Kidney tubule cell (primary cell): ENCODE measurements around the gene PCDH9.

Experiments
- DNase-seq: peaks from one replicate; pipeline ENCODE4 v3.0.0-alpha.2; 2018; ENCODE audit warnings: low spot score

PCDH9 gene, protein sequence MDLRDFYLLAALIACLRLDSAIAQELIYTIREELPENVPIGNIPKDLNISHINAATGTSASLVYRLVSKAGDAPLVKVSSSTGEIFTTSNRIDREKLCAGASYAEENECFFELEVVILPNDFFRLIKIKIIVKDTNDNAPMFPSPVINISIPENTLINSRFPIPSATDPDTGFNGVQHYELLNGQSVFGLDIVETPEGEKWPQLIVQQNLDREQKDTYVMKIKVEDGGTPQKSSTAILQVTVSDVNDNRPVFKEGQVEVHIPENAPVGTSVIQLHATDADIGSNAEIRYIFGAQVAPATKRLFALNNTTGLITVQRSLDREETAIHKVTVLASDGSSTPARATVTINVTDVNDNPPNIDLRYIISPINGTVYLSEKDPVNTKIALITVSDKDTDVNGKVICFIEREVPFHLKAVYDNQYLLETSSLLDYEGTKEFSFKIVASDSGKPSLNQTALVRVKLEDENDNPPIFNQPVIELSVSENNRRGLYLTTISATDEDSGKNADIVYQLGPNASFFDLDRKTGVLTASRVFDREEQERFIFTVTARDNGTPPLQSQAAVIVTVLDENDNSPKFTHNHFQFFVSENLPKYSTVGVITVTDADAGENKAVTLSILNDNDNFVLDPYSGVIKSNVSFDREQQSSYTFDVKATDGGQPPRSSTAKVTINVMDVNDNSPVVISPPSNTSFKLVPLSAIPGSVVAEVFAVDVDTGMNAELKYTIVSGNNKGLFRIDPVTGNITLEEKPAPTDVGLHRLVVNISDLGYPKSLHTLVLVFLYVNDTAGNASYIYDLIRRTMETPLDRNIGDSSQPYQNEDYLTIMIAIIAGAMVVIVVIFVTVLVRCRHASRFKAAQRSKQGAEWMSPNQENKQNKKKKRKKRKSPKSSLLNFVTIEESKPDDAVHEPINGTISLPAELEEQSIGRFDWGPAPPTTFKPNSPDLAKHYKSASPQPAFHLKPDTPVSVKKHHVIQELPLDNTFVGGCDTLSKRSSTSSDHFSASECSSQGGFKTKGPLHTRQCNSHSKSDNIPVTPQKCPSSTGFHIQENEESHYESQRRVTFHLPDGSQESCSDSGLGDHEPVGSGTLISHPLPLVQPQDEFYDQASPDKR (N-terminal part only)

DNA sequence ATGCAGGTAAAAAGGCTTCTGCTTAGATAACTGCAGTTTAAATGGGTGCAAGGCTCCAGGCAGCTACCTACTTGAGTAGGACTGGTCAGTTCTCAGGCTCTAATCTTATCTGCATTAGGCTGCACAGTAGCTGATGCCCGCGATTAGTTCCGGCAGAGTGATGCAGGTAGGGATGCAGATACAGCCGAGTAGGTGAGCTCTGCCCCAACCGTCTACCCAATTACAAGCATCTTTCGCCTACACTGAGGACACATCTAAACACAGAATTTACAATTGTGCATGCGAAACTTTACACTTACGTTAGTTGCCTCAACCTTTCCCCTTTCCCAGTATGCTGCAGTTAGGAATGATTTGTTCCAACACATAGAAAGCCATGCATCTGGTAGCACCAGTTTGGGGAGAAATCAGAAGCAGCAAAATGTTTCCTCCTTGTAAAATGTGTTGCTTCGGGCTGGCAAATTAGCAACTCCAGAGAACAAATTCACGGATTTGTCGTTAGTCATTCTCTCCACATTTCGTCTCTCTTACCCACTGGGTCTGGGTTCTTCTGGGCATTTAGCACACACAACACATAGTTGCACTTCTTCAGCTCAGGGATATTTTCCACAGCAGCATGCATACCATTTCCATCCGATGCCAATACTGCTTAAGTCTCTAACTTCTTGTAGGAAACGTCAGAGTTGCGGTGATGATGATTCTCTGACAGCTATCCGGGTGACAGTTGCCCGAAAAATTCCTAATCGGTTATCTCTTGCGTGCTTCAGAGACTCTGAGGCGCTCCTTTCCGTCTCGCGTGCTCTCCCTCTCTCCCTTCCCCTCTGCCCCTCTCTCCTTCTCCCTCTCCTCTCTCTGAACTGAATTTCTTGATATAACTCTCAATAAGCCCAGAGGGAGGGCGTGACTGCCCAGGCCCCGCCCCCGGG lies at the start of gene PCDH9:
TSS of gene PCDH9 (minus strand) at position 856 of the 923 bp plus-strand sequence. CDS start 1,896 bp downstream, outside the sequence.
- peak; percentile 4 for DNase-seq

DNA sequence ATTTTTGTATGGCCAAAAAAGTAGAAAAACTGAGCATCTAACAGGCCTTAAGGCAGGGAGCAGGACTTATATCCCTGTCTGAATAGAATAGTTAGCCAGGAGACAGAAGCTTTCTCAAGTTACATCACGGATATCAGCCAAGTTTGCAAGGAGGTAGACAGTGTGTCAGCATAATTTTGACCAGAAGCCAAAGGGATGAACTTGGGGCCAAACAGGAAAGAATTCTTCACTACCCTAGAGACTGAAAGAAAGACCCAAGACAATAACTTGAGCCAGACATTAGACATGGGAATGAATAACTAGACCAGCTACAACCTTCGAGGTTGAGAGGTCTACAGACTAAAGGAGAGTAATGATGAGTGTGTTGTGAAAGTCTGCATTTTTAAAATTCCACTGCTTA lies 48.1 kb upstream of the PCDH9 start:
- DNase-seq = peak; percentile 79

DNA sequence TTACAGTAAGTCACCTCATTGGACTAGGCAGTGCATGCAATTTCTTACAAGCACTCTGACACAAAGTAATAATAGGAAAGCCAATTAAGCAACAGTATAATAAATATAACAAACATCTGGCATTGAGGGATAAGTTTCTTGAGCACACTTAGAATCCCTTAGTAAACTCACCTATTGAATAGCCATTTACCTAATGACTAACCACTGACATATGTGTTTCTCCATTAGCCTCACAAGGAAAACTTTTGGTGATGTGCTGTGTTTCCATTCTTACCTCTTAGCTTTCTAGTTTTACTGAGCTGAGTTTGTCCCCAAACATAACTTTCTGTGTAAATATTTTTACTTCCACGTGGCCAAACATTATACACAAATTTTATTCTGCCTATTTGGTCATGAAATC lies 47.4 kb upstream of the PCDH9 start:
- peak; percentile 13 for DNase-seq

DNA sequence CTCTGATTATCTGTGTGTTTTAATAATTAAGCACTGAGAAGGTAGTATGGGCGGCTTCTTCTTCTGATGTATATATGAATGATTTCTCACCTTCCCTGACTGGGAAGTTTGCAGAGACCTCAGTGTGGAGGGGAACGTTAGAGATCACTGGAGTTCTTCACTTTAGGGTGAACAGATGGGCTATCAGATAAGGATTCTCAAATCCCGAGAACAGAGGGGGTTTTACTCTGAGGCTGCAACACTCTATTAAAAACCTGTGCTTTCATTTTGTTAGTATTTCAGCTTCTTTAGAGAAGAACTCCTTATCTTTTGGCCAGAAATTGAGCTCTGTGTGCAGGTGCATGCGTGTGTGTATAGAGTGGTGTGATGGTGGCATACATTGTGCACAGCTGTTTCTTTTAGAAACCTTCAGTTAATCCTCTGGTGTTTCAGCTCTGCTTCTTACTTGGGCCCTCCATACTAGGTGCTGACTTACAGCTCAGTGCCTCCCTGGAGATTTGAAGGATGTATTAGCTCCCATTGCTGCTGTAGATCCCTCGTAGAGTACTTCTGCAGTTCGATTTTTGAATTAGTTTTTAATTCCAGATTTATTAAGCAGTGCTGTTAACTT lies 45.3 kb upstream of the PCDH9 start:
- DNase-seq = no peak

DNA sequence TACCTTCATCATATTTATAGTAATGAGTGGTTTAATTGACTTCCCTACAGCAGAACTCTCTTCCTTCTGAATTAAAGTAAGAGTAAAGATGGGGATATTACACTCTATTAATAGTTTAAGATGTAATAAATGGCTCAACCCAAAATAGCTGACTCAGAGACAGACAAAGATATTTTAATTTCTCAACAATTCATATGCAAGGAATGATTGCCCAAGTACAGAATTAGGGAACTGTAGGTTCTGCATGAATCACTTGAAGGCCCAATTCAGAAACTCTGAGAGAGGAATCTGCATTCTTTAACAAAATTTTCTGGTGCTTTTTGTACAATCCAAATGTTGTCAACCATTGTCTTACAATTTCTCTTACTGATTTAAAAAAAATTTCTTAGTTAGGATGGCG lies 42.9 kb upstream of the PCDH9 start:
- DNase-seq = no peak

DNA sequence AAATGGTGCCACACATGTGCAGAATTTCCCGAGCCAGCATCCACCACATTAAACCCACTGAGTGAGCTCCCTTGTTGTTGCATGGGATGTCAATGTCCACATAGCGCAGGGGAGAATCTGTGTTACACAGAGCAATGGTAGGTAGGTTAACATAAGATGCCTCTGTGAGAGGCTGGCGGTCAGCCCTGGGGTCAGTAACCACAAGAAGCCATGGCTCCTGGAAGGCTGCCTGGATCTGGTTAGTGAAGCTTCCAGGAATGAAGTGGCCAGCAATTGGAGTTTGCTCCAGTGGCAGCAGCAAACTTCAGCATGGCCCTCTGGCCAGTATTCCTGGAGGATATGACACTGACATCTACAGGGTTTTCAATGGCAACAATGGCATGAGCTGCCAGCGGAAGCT lies 37.0 kb upstream of the PCDH9 start:
- no peak for DNase-seq

DNA sequence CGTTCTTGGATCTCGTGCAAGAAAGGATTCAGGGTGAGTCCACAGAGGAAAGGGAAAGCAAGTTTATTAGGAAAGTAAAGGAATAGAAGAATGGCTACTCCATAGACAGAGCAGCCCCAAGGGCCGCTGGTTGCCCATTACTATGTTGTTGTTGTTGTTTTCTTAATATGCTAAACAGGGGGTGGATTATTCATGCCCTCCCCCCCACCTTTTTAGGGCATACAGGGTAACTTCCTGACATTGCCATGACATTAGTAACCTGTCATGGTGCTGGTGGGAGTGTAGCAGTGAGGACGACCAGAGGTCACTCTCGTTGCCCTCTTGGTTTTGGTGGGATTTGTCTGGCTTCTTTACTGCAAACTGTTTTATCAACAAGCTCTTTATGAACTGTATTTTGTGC lies 29.1 kb upstream of the PCDH9 start:
- DNase-seq = no peak

DNA sequence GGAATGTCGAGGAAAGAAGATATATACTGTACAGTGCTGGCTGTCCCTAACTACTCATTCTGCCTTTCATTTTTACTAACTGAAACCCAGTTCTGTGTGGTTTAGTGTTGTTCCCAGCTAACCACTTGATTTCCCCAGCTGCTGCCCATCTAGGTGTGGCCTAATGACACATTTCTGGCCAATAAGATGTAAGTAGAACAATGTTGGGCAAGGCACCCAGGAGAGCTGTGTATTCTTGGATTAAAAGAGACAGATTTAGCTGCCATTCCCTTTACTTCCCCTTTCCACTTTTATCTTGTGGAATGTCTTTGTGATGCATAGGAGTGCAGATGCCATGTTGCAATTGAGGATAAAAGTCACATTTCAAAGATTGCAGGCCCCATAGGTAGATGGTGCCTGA lies 28.3 kb upstream of the PCDH9 start:
- DNase-seq = no peak

DNA sequence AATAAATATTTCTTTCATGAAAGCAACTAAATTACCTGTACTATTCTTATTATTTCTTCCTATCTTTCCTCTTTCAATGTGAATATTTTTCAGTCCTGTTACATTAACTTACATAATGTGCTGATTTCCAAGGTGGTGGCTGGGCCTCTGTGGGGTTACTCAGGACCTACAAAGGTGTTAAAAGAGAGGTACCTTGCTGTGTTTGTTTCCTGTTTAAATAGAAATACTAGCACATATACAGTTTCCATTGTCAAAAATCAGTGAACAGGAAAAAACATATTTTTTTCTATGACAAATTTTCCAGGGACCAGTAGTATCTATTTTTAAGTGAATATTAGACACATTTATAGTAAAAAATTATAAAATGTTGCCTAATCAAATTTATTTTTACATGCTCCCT lies 8.7 kb upstream of the PCDH9 start:
- no peak for DNase-seq

DNA sequence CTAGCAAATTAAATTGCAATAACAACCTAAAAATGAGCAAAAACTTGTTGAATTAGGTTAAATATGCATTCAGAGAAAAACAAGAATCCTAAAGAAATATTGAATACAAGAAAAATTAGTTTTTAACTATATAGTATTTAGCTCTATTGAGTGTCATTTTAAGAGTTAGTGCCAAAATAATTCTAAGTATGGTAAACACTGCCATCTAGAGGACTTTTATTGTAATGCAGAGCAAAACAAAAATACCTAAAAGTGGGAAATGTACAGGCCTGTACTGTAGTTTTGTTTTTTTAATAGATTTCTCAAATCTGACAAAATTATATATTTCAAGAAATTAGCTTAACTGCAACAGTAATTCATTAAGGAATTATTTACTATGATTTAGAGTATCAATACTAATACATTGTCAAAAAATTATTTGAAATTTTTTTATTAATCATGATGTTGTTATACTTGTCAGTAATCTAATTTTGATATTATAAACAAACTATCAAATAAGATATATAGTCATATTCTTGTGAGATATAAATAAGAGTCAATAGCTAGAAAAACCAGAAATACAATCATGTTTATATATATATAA lies 8.2 kb upstream of the PCDH9 start:
- DNase-seq = peak; percentile 47

DNA sequence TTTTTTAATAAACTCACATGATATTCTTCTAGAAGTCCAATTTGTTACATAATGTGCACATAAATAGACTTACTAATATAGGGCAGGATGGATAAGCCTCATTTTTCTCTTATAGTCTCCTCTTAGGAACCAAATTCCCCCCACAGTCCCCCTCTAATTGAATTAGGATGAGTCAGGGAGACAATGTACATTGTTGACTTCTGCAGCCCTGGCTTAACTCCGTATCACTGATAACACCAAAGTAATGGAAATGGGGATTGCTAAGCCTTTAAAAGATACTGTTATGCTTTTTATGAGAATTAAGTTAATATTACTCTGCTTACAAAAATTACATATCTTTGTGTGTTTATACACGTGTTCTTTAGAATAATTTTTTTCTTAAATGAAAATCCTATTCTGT lies 5.1 kb upstream of the PCDH9 start:
- no peak for DNase-seq

DNA sequence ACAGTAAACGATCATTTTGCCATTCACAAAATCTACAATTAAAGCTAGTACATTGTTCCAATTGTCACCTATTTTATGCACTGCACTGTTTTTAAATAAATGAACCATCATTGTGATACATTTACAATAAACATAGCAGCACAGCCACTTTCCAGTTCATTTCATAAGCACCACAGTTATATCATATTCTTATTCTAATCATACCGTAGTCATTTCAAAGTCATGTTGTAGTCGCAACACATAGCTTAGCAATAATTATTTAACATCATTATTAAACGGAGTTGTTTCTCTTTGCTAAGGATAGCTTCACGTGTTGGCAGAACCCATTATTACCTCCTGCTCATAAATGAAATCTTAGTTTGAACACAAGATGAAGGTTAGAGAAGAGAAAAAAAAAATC lies 2.2 kb upstream of the PCDH9 start:
- no peak for DNase-seq

DNA sequence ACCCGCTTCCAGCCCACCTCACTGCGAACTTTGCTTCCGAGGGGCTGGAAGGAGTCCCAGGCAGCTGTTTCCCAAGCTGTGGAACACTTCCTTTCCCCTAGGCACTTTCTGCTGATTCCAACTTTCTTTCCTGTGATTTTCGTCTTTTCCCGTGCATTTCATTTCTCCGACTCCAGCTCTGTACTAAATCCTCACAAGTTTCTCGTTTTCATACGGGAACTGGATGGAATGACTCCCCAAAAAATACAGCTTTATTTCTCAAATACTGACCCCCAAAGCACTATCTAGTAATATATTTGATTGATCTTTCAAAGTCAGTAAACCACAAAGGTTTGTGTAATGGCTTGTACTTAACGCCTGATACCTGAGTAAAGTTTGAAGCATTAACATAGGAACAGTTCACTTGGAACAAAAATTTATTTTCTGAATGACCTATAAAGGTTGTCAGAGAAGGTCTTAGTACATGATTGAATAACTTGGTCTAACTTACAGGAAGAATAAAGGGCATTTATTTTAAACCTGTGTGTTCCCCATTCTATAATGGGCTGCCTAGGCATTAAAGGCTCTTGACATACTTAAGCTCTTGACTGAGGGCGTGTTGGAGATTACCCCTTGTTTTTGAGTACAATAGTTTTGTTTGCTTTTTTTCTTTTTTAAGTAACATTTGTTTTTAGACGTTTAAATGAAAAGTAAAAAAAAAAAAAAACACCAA lies 1.3 kb upstream of the PCDH9 start:
- DNase-seq = no peak

DNA sequence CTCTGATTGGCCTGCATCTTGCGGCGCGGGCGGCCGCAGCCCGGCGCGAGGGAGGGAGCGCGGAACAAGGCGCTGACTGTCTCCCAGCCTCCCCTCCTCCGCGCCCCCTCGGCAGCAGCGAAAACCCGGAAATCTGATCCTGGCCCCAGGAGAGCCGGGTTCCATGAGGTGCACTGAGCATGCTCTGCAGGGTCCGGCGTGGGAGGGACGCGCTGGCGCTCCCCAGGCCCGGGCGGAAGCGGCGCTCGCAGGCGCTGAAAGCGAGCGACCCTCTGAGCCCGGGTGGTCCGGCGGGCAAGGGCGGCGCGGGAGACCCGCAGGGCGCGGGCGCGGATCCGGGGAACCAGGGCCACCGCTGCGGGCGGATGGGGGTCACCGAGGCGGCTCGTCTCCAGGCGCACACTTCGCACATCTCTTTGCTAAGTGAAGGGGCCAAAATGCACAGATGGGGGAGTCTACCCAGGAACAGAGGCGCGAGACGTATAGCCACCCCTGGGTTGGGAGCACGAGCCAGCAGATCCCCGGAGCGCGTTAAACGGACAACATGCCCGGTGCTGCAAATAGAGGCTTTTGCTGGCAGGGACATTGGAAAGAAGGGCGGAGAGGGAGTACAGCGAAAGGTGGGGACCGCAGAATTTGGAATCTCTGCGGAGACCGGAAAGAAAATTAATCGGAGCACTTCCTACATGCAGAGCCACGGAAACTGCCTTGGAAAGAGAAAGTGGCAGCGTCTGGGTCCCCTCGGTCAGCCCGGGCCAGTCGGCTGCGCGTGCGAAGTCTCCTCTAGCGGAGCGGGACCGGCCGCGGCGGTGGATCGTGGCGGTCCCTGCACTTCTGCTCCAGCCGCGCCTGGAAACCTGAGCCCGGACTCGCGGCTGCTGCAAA lies 510 bp upstream of the PCDH9 start:
- DNase-seq = peak; percentile 96

DNA sequence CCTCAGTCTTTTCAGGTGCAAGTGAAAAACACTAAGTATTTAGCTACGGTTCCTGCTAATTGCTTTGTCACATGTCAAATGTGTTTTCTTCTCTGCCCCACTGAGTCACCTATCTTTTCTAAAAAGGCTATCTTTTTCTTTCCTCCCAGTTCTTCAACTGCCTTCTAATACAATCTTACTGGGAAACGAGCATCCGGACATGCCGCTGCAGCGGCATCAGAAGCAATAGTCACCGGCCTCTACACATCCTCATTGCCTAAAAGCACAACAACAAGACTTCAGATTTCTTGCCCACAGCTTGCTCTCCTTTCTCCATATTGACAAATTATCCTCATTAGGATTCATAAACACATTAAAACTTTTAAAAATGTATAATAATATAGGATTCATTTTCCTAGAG lies 1.2 kb downstream of the PCDH9 start:
- no peak for DNase-seq

DNA sequence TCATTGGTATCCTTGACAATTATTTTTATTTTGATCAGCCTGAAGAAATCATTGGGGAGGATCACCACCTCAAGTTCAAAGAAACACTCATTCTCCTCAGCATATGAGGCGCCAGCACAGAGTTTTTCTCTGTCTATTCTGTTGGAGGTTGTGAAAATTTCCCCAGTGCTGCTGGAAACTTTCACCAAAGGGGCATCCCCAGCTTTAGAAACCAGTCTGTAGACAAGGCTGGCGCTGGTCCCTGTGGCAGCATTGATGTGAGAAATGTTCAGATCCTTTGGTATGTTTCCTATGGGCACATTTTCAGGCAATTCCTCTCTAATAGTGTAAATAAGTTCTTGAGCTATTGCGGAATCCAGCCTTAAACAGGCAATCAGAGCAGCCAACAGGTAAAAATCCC lies 2.1 kb downstream of the PCDH9 start:
- DNase-seq = no peak

DNA sequence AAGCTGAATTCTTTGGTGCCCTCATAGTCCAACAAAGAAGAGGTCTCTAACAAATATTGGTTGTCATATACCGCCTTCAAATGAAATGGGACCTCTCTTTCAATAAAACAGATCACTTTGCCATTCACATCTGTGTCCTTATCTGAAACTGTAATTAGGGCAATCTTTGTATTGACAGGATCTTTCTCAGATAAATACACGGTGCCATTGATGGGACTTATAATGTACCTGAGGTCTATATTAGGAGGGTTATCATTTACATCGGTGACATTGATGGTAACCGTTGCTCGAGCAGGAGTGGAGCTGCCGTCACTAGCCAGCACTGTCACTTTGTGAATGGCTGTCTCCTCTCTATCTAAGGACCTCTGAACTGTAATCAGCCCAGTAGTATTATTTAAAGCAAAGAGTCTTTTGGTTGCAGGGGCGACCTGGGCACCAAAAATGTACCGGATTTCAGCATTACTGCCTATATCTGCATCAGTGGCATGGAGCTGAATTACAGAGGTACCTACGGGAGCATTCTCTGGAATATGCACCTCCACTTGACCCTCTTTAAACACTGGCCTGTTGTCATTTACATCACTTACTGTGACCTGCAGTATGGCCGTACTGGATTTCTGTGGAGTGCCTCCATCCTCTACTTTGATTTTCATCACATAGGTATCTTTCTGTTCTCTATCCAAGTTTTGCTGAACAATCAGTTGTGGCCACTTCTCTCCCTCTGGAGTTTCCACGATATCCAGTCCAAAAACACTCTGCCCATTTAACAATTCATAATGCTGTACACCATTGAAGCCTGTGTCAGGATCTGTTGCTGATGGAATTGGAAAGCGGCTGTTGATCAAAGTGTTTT lies 2.8 kb downstream of the PCDH9 start:
- no peak for DNase-seq

DNA sequence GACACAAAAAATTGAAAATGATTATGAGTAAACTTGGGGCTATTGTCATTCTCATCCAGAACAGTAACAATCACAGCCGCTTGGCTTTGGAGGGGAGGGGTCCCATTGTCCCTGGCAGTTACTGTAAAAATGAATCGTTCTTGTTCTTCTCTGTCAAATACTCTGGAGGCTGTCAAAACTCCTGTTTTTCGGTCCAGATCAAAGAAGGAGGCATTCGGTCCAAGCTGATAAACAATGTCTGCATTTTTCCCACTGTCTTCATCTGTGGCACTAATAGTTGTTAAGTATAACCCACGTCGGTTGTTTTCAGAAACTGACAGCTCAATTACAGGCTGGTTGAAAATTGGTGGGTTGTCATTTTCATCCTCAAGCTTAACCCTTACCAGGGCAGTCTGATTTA lies 3.4 kb downstream of the PCDH9 start:
- DNase-seq = no peak
